NCI-H2227 (cell line): ENCODE data around the gene SPN.
A peak's percentile ranks its signal among the peaks of the same experiment; 100 is the strongest.
"Not testable (repeated sequence)": the region's sequence is repeated elsewhere in the genome, so short reads cannot be mapped to it uniquely, and the experiment has no call there.

ENCODE experiments used
- DNase-seq: peaks from one replicate; lab custom pipeline; 2025; ENCODE audit not compliant: unreplicated experiment; lab: John Stamatoyannopoulos, UW

The SPN gene

GRCh38 chr16:29663016-29663806 is at the start of gene SPN:
Gene SPN, plus strand, starts transcription at chr16:29663247. Its CDS starts 482 bp downstream, at chr16:29663729.
- DNase-seq = no peak

DNA sequence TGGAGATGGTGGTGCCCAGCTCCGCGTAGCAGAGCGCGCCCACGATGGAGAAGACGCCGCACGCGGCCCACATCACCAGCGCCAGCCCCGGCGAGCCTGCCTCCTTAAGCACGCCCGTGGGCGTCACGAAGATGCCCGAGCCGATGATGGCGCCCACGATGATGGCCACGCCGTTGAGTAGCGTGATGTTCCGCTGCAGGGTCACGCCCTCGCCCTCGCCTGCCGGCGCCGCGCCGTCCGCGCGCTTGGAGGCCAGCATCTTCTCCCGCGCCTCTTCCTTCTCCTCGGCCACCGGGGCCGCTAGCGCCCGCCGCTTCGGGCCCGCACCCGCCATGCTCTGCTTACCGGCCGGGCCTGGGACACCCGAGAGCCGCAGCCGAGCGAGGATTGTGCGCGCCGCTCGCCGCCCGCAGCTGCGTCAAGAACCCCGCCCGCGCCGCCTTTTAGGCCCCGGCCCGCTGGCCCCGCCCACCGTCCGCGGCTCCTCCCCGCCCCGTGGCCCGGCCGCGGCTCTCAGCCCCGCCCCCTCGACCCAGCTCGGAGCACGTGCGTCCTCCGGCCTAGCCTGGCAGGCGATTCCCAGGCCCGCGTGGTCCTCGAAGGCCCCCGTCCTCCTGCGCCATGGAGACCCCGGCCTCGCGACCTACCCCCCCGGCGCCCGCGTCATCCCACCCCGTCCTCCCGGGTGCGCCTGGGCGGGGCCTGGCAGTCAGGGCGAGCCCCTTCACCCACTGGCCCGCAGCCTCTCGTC is 49.6 kb upstream of the SPN start:
- DNase-seq = peak; percentile 90

DNA sequence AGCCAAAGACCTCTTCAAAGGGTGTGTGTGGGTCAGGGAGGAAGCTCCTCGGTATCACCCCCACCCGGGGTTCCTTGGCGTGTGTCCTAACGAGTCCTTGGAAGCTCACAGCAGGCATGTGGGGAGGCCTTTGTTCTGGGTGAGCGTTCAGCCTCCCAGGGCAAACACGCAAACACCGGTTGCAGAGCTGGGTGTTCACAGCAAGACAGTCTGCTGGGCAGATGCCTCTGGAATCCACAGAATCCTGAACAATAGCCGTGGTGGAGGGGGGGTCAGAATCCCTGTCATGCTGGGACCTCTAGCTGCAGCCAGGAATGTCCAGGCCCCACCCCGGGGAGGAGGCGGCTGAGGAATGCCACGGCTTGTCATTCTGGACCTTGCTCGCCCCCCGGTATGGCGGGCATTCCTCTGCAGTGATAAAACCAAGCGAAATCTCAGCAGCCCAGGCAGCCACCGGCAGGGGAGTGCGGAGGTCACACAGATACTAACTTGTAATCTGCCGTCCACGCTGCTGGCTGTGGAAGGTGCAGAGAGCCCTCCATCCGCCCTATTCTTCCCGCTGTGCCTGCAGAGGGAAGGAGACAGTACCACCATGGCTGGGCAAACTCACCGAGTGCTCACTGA is 48.2 kb upstream of the SPN start:
- DNase-seq = not testable (repeated sequence)

DNA sequence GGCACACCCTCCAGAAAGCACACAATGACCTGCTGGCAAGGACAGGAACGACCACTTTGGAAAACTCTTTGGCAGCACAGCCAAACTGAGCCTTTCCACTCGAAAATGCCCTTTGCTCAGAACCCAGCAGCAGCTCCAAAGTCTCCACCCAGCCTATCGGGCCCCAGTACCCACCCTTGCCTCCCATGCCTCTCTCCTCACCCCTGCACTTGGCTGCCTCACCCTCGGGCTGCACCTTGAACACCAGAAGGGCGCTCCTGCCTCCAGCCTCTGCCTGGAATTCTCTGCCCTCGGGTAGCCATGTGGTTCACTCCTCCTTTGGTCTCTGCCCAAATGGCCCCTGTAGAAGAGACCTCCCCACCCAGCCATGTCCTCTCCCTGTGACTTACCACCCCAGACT is 46.9 kb upstream of the SPN start:
- DNase-seq = not testable (repeated sequence)

GRCh38 chr16:29620591-29620990 is 42.5 kb upstream of the SPN start:
- DNase-seq = not testable (repeated sequence)

DNA sequence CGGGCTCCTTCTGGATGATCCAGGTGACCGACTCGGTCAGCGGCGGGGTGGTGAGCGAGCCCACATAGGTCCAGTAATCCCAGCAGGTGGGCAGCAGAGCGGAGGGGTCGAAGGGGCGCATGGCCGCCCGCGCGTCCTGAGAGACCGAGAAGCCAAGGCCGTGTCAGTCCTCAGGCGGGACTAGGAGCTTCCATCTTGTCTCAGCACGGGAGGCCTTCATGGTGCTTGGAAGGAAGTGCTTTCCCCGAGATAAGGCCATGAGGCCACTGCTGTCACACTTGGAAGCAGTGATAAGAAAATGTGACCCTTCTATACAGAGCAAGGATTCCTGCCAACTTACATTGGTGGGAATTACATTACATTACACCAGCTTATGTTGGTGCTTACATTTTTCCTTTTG is 40.3 kb upstream of the SPN start:
- not testable (repeated sequence) for DNase-seq

- DNase-seq = not testable (repeated sequence)
These were observed 39.8 kb upstream of the SPN start for GRCh38 chr16:29623253-29623652.

- DNase-seq = not testable (repeated sequence)
These were observed 37.9 kb upstream of the SPN start for GRCh38 chr16:29625114-29625513.

- not testable (repeated sequence) for DNase-seq
These were observed 36.2 kb upstream of the SPN start for GRCh38 chr16:29626778-29627331.

DNA sequence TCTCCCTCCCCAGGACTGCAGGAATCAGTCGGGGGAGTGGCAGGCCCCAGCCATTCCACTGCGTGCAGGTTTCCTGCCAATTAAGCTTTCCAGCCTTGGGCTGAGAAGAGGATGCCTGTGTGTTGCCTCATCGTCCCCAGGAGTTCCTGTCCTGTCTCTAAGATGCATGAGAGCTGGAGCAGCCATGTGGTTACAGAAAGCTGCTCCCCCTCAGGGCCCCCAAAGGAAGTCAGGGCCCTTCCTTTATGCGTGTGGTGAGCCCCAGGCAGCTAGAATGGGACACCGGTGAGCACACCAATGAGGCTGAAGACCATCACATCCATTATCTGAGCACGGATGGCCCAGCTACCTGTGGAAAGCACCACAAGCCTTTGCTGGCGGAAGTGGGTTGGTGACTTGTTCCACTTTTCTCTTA is 35.4 kb upstream of the SPN start:
- DNase-seq = not testable (repeated sequence)

GRCh38 chr16:29628707-29629106 is 34.3 kb upstream of the SPN start:
- DNase-seq = not testable (repeated sequence)

DNA sequence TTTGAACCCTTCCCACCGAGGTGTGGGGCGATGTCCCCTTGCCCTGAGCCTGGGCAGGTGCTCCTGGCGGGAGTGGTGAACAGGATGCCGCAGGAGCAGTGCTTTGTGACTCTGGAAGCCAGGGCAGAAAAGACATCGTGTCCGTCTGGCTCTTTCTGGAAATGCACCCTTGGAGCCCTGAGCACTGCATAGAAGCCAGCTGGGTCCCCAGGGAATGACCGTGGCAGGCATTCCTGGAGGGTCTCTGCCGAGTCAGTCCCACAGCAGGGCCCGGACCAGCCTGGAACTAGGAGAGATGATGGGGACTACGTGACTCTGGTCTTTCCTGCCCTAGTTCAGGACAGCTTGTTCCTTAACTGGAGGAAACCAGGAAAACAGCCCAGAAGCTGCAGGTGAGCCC is 33.7 kb upstream of the SPN start:
- not testable (repeated sequence) for DNase-seq

DNA sequence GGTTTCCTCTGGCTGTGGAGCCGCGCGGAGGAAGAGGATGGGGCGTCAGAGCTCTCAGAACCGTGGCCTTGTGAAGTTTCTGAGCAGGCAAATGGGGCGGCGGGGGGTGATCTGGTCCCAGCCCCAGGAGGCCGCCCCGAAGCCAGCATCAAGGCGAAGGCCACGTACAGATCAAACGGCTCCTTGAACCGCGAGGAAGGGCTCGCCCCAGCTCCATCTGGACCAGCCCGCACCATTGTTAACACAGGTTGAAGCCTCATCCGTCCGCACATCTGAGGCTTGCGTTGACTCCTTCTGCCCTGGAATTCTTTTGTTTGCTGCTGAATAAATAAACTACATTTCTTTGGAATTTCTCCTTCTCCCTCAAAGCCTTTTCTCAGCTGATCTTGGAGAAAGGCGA is 31.4 kb upstream of the SPN start:
- not testable (repeated sequence) for DNase-seq

DNA sequence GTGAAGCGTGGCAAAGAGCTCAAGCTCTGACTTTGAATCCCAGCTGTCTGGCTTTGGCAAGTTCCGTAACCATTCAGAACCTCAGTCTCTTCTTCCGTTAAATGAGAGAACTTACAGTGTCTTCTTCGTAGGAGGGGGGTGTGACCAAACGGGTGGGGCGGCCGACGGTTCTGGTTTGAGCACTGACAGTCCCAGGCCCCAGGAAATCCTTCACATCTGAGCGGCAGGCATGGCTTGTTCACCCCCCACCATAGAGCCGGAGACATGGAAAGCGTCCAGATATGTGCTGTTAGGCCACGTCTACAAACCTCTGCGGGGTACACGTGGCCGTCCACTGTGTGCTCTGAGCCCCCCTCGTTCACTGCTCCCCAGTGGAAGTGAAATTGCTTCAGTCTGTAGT is 27.1 kb upstream of the SPN start:
- DNase-seq = not testable (repeated sequence)

- not testable (repeated sequence) for DNase-seq
These were observed 26.7 kb upstream of the SPN start for GRCh38 chr16:29636368-29636767.

DNA sequence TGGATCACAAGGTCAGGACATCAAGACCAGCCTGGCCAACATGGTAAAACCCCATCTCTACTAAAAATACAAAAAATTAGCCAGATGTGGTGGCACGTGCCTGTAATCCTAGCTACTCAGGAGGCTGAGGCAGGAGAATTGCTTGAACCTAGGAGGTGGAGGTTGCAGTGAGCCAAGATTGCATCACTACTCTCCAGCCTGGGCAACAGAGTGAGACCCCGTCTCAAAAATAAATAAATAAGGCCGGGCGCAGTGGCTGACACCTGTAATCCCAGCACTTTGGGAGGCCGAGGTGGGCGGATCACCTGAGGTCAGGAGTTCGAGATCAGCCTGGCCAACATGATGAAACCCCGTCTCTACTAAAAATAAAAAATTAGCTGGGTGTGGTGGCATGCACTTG is 24.3 kb upstream of the SPN start:
- DNase-seq = not testable (repeated sequence)

DNA sequence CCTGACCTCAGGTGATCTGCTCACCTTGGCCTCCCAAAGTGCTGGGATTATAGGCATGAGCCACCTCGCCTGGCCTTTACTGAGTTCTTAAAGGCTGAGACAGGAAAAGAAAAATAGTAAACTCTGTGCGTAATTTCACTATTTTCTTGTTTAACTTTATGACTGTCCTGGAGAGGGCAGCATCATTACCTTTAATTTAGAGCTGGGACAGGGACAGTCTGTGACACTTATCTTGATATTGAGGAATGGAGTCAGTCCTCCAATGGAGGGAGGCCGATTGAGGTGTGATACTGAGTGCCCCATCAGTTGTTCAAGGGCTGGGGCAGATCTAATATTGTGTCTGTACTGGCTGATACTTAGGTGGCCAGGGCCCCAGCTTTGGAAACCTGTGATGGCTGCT is 21.5 kb upstream of the SPN start:
- no peak for DNase-seq

- no peak for DNase-seq
These were observed 19.5 kb upstream of the SPN start for GRCh38 chr16:29643596-29643995.

DNA sequence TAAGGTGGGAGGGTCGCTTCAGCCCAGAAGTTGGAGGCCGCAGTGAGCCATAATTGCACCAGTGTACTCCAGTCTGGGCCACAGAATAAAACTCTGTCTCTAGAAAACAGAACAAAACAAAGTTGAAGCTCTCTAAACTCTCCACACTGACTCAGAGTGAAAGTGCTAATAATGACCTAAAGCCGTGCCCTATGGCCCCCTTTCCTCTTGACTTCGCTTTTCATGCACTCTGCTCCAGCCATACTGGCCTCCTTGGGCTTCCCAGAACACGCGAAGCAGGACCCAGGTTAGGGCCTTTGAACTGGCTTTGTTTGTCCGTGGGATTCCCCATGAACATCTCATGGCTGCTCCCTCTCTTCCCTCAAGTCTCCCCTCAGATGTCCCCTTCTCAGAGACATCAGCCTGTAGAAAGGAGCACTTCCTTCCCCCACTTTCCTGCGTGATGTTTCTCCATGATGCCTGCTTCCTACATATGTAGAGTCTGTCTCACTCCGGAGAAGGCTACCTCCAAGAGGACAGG is 18.6 kb upstream of the SPN start:
- DNase-seq = no peak

DNA sequence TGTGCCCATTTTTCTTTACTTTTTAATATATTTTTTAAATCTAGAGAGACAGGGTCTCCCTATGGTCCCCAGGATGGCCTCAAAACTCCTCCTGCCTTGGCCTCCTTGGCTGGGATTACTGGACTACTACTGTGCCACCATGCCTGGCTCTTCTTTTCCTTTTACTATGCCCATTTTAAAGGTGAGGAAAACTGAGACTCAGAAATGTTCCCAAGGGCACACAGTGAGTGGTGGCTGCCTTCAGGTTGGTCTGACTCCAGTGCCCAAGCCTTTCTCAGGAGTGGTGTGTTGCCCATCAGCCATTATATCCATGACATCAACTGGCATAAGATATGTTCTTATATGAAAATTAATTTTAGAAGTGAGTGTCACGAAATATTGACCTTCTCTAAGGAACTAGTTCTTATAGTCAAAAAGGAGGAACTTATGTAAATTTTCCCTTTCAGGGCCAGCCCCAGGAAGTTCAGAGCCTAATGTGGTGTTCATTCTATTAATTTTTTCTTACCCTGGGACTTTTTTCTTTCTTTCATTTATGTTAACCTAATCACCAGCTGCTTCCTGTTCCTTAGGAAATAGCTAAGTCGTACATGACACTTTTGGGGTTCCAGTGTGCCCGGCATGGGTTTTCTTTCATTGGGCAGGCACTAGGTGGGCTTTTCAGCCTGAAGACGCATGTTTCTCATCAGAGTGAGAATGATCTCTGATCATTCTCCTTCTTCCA is 17.9 kb upstream of the SPN start:
- no peak for DNase-seq
